Measurements from ENCODE around the gene CLIP1. TPM values are rescaled to one million over a fixed set of nuclear protein-coding genes. Genes with fewer than 3 reads are reported as not detected.
"Not testable (repeated sequence)": the region's sequence is repeated elsewhere in the genome, so short reads cannot be mapped to it uniquely, and the experiment has no call there.

The CLIP1 gene
- total RNA-seq, 1 donor, result 103 TPM

- Histone ChIP-seq H3K36me3 (ENCODE audit: insufficient read depth, low read length) (peaks cover 2% of the 10 kb centered on the region), H3K9me3 (ENCODE audit: low read depth, low read length) (no peaks in the 10 kb centered on the region), H3K4me1 (ENCODE audit: insufficient read depth, low read length) (no peaks in the 10 kb centered on the region), H3K79me2 (ENCODE audit: insufficient read depth, low read length) (peaks cover 82% of the 10 kb centered on the region), H2AFZ (ENCODE audit: low read length) (no peak overlapping the region), H3K4me2 (ENCODE audit: insufficient read depth, low read length) (no peak overlapping the region), H4K20me1 (ENCODE audit: insufficient read depth, low read length) (peaks cover 25% of the 10 kb centered on the region), H3K27ac (ENCODE audit: low read depth, low read length) (no peak overlapping the region), H3K27me3 (ENCODE audit: insufficient read depth, low read length) (no peaks in the 10 kb centered on the region), H3K4me3 (ENCODE audit: insufficient read depth, low read length) (no peak overlapping the region)
- DNase-seq (ENCODE audit: insufficient read length, low spot score, missing footprints), result no peak
- no peak for TF ChIP-seq CTCF (IDR thresholded peaks at IDR 0.05; ENCODE audit: extremely low read depth, low read depth, low read length)
Observed at GRCh38 chr12:122385171-122386016, 37.1 kb downstream of the CLIP1 start.

GRCh38 chr12:122382919-122383350 is 39.5 kb downstream of the CLIP1 start:
- no peaks in the 10 kb centered on the region for H3K27me3 ChIP-seq (ENCODE audit: insufficient read depth, low read length)
- H3K4me2 ChIP-seq (ENCODE audit: insufficient read depth, low read length), result no peak overlapping the region
- H3K27ac ChIP-seq (ENCODE audit: low read depth, low read length), result no peak overlapping the region
- peaks cover 62% of the 10 kb centered on the region for H3K79me2 ChIP-seq (ENCODE audit: insufficient read depth, low read length)
- H4K20me1 ChIP-seq (ENCODE audit: insufficient read depth, low read length), result peaks cover 25% of the 10 kb centered on the region
- no peak overlapping the region for H3K4me3 ChIP-seq (ENCODE audit: insufficient read depth, low read length)
- H3K9me3 ChIP-seq (ENCODE audit: low read depth, low read length), result no peaks in the 10 kb centered on the region
- no peak for DNase-seq (ENCODE audit: insufficient read length, low spot score, missing footprints)
- no peaks in the 10 kb centered on the region for H3K4me1 ChIP-seq (ENCODE audit: insufficient read depth, low read length)
- H3K36me3 ChIP-seq (ENCODE audit: insufficient read depth, low read length), result peaks cover 9% of the 10 kb centered on the region
- no peak for TF ChIP-seq CTCF (IDR thresholded peaks at IDR 0.05; ENCODE audit: extremely low read depth, low read depth, low read length)
- H2AFZ ChIP-seq (ENCODE audit: low read length), result no peak overlapping the region

- H3K27me3 ChIP-seq (ENCODE audit: insufficient read depth, low read length), result no peaks in the 10 kb centered on the region
- H3K4me1 ChIP-seq (ENCODE audit: insufficient read depth, low read length), result no peaks in the 10 kb centered on the region
- peaks cover 18% of the 10 kb centered on the region for H3K36me3 ChIP-seq (ENCODE audit: insufficient read depth, low read length)
- peaks cover 46% of the 10 kb centered on the region for H3K79me2 ChIP-seq (ENCODE audit: insufficient read depth, low read length)
- TF ChIP-seq CTCF (IDR thresholded peaks at IDR 0.05; ENCODE audit: extremely low read depth, low read depth, low read length), result no peak
- H4K20me1 ChIP-seq (ENCODE audit: insufficient read depth, low read length), result peaks cover 15% of the 10 kb centered on the region
- DNase-seq (ENCODE audit: insufficient read length, low spot score, missing footprints), result no peak
- H3K4me3 ChIP-seq (ENCODE audit: insufficient read depth, low read length), result no peak overlapping the region
- no peak overlapping the region for H2AFZ ChIP-seq (ENCODE audit: low read length)
- H3K27ac ChIP-seq (ENCODE audit: low read depth, low read length), result no peak overlapping the region
- no peaks in the 10 kb centered on the region for H3K9me3 ChIP-seq (ENCODE audit: low read depth, low read length)
- no peak overlapping the region for H3K4me2 ChIP-seq (ENCODE audit: insufficient read depth, low read length)
Observed at GRCh38 chr12:122381021-122381420, 41.4 kb downstream of the CLIP1 start.

- H3K4me2 ChIP-seq (ENCODE audit: insufficient read depth, low read length); H3K4me3 ChIP-seq (ENCODE audit: insufficient read depth, low read length); H3K27me3 ChIP-seq (ENCODE audit: insufficient read depth, low read length); H3K27ac ChIP-seq (ENCODE audit: low read depth, low read length); H3K9me3 ChIP-seq (ENCODE audit: low read depth, low read length); H4K20me1 ChIP-seq (ENCODE audit: insufficient read depth, low read length); H3K4me1 ChIP-seq (ENCODE audit: insufficient read depth, low read length); DNase-seq (ENCODE audit: insufficient read length, low spot score, missing footprints); H2AFZ ChIP-seq (ENCODE audit: low read length): not testable (repeated sequence)
- Histone ChIP-seq H3K79me2 (ENCODE audit: insufficient read depth, low read length) (peaks cover 22% of the 10 kb centered on the region), H3K36me3 (ENCODE audit: insufficient read depth, low read length) (peaks cover 24% of the 10 kb centered on the region)
Observed at GRCh38 chr12:122376751-122377150, 45.7 kb downstream of the CLIP1 start.

Measured in osteoblast (primary cell).